ENCODE measurements around the gene COPZ2.
"Not testable (repeated sequence)": the region's sequence is repeated elsewhere in the genome, so short reads cannot be mapped to it uniquely, and the experiment has no call there.

The COPZ2 gene

GRCh38 chr17:48024149-48025039, 13.2 kb downstream of the COPZ2 start:
- DNase-seq (ENCODE audit: low spot score in 2 of 2) (no peak), ATAC-seq (replicated peaks; ENCODE audit: extremely low read depth, poor library complexity, severe bottlenecking) (peak; percentile 27)
- Mint-ChIP-seq H3K27ac (ENCODE audit: low read depth) (peak overlapping the region; percentile 91), H3K36me3 (ENCODE audit: insufficient read depth) (peaks cover 8% of the 10 kb centered on the region), H3K4me1 (peaks cover 36% of the 10 kb centered on the region), H3K4me3 (peak overlapping the region; percentile 81), H3K27me3 (peaks cover 20% of the 10 kb centered on the region), H3K9me3 (no peaks in the 10 kb centered on the region)

DNA sequence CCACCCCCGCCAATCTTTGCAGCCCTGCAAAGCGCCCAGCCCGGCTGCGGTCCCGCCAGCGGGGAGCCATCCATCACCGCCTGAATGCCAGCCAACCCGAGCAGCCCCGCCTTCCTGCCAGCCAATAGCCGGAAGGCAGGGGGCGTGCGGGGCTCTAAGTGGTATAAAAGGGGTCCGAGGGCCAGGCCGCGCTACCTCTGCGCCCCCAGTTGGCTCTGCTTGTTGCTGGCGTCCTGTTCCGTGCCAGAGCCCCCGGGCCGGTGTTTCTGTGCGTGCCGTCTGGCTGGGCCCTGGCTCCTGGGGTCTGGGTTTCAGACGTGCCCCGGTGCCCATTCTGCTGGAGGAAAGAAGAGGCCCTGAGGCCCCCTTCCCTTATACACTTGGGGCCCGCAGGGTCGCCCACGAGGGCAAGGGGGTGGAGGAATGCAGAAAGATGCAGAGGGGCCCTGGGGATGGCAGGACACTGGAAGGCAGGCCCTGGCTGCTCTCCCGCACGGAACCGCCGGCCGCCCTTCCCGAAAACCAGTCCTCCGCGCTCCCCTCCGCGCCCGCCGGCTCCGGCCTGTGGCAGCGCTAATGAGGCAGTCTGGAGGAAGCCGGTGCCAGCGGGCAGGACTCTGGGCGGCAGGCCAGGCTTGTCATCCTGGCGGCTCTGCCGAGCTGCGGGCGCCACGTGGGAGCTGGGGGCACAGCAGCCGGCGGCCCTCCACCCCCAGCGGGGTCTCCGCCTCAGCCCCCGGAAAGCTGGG, 14.0 kb downstream of the COPZ2 start:
- Mint-ChIP-seq H3K36me3 (ENCODE audit: insufficient read depth) (peaks cover 8% of the 10 kb centered on the region), H3K27me3 (peaks cover 13% of the 10 kb centered on the region), H3K9me3 (no peaks in the 10 kb centered on the region), H3K4me1 (peaks cover 36% of the 10 kb centered on the region), H3K27ac (ENCODE audit: low read depth) (peak overlapping the region; percentile 91), H3K4me3 (peak overlapping the region; percentile 81)
- ATAC-seq (replicated peaks; ENCODE audit: extremely low read depth, poor library complexity, severe bottlenecking) (no peak), DNase-seq (ENCODE audit: low spot score in 2 of 2) (no peak)

GRCh38 chr17:48022901-48023300, 14.7 kb downstream of the COPZ2 start:
- H3K36me3 Mint-ChIP-seq (ENCODE audit: insufficient read depth): peaks cover 8% of the 10 kb centered on the region
- H3K27ac Mint-ChIP-seq (ENCODE audit: low read depth): no peak overlapping the region
- peaks cover 13% of the 10 kb centered on the region for H3K27me3 Mint-ChIP-seq
- no peak overlapping the region for H3K4me3 Mint-ChIP-seq
- DNase-seq (ENCODE audit: low spot score in 2 of 2) (no peak), ATAC-seq (replicated peaks; ENCODE audit: extremely low read depth, poor library complexity, severe bottlenecking) (no peak)
- H3K4me1 Mint-ChIP-seq: peaks cover 36% of the 10 kb centered on the region
- H3K9me3 Mint-ChIP-seq: no peaks in the 10 kb centered on the region

DNA sequence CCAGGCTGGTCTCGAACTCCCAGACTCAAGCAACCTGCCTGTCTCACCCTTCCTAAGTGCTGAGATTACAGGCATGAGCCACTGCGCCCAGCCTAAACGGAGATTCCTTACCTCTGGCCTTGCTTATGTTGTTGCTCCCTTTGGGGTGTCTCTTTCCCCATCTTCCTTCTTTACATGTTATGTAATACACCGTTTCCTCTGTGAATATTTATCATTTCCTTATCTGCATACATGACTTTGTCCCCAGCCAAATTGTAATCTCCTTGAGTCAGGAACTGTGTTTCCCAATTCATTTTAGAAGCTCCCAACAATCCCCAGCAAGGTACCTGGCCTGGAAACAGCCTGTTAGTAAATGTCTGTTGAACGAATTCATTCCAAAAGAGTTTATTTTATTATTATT, 15.7 kb downstream of the COPZ2 start:
- Mint-ChIP-seq H3K4me3 (no peak overlapping the region), H3K4me1 (peaks cover 33% of the 10 kb centered on the region)
- ATAC-seq (replicated peaks; ENCODE audit: extremely low read depth, poor library complexity, severe bottlenecking): no peak

GRCh38 chr17:48017817-48018158, 19.8 kb downstream of the COPZ2 start:
- DNase-seq (ENCODE audit: low spot score in 2 of 2); H3K9me3 Mint-ChIP-seq; H3K4me3 Mint-ChIP-seq; H3K27ac Mint-ChIP-seq (ENCODE audit: low read depth); H3K36me3 Mint-ChIP-seq (ENCODE audit: insufficient read depth); ATAC-seq (replicated peaks; ENCODE audit: extremely low read depth, poor library complexity, severe bottlenecking); H3K4me1 Mint-ChIP-seq: not testable (repeated sequence)
- H3K27me3 Mint-ChIP-seq: peaks cover 41% of the 10 kb centered on the region

More for the DNA sequence above, 15.7 kb downstream of the COPZ2 start:
- no peak for DNase-seq (ENCODE audit: low spot score in 2 of 2)
- Mint-ChIP-seq H3K27ac (ENCODE audit: low read depth) (no peak overlapping the region), H3K36me3 (ENCODE audit: insufficient read depth) (peaks cover 8% of the 10 kb centered on the region), H3K27me3 (peaks cover 13% of the 10 kb centered on the region), H3K9me3 (no peaks in the 10 kb centered on the region)

DNA sequence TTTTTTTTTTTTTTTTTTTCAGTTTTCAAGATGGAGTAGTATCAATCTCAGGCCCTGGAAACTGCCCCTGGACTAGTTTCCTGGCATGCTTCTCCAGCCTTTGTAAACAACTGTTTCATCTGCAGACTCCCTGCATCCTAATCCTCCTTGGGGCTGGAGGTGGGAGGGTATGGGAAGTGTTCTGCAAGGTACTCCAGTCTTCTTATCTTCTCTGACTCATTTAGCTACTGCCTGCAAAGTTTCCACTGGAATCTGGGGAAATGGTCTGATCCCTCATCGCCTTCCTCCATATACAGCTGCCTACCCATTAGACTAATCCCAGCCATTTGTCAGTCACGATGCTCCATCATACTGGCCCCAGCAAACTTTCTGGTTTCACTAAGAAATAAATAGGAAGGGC, 21.5 kb downstream of the COPZ2 start:
- Mint-ChIP-seq H3K36me3 (ENCODE audit: insufficient read depth) (peaks cover 3% of the 10 kb centered on the region), H3K4me1 (peaks cover 5% of the 10 kb centered on the region), H3K27me3 (peaks cover 52% of the 10 kb centered on the region), H3K9me3 (no peaks in the 10 kb centered on the region), H3K4me3 (no peak overlapping the region), H3K27ac (ENCODE audit: low read depth) (no peak overlapping the region)
- no peak for DNase-seq (ENCODE audit: low spot score in 2 of 2)
- no peak for ATAC-seq (replicated peaks; ENCODE audit: extremely low read depth, poor library complexity, severe bottlenecking)

GRCh38 chr17:48014595-48015111, 22.9 kb downstream of the COPZ2 start:
- Mint-ChIP-seq H3K36me3 (ENCODE audit: insufficient read depth) (peaks cover 3% of the 10 kb centered on the region), H3K9me3 (no peaks in the 10 kb centered on the region), H3K27me3 (peaks cover 67% of the 10 kb centered on the region), H3K4me1 (peaks cover 6% of the 10 kb centered on the region), H3K4me3 (no peak overlapping the region), H3K27ac (ENCODE audit: low read depth) (no peak overlapping the region)
- ATAC-seq (replicated peaks; ENCODE audit: extremely low read depth, poor library complexity, severe bottlenecking) (no peak), DNase-seq (ENCODE audit: low spot score in 2 of 2) (no peak)

DNA sequence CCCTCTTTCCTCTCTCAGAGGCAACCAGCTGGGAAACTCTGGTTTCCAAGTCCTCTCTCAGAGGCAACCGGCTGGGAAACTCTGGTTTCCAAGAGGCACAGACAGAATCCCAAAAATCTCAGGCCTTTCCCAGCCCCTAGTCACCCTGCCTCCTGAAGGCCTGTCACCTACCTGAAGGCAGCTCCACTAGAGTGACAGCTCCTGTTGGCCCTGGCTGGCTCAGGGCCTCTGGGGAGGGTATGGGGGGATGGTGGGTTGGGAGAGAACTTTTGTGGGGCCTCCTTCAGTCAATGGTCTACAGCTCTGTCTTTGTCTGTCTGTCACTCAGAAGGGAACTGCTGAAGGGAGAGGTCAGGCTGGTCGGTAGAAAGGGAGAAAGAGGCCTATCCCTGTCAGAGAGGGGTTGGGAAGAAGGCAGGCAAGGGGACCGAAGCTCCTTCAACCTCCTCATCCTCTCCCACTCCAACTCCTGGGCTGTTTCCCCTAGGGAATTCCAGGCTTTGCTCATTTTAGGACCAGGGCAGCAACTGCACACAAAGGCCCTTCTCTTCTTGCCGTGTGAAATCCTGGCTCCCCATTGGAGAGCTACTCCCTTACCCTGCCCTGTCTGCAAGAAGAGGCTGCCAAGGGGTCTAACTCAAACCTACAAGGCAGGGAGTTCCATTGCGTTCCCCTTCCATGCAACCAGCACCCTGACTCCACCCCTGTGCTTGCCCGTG, 23.6 kb downstream of the COPZ2 start:
- Mint-ChIP-seq H3K27ac (ENCODE audit: low read depth) (no peak overlapping the region), H3K27me3 (peaks cover 71% of the 10 kb centered on the region), H3K9me3 (no peaks in the 10 kb centered on the region), H3K36me3 (ENCODE audit: insufficient read depth) (peaks cover 3% of the 10 kb centered on the region), H3K4me3 (no peak overlapping the region), H3K4me1 (peaks cover 6% of the 10 kb centered on the region)
- no peak for DNase-seq (ENCODE audit: low spot score in 2 of 2)
- no peak for ATAC-seq (replicated peaks; ENCODE audit: extremely low read depth, poor library complexity, severe bottlenecking)

DNA sequence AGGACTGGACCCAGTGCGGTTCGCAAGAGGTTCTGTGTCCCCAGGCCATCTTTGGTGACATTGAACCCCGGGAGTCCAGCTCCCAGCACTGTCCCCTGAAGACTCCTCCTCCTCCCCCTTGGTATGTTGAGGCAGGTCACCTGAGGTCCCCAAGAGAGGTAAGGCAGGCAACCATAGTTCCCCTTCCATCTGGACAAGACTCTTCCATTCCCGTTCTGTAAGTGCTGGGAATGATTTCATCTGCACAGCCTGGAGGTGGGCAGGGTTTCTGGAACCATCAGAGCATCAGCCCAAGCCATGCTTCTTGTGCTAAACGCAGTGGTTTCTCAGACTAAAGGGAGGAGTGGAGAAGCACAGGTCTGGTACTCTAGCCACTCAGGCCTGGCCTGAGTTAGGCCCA, 24.9 kb downstream of the COPZ2 start:
- ATAC-seq (replicated peaks; ENCODE audit: extremely low read depth, poor library complexity, severe bottlenecking): no peak
- Mint-ChIP-seq H3K27me3 (peaks cover 71% of the 10 kb centered on the region), H3K4me3 (peak overlapping the region; percentile 62), H3K4me1 (peaks cover 6% of the 10 kb centered on the region), H3K27ac (ENCODE audit: low read depth) (no peak overlapping the region), H3K9me3 (no peaks in the 10 kb centered on the region), H3K36me3 (ENCODE audit: insufficient read depth) (peaks cover 3% of the 10 kb centered on the region)
- DNase-seq (ENCODE audit: low spot score in 2 of 2): no peak

GRCh38 chr17:48012151-48012520, 25.5 kb downstream of the COPZ2 start:
- H3K36me3 Mint-ChIP-seq (ENCODE audit: insufficient read depth): peaks cover 3% of the 10 kb centered on the region
- no peak overlapping the region for H3K27ac Mint-ChIP-seq (ENCODE audit: low read depth)
- no peaks in the 10 kb centered on the region for H3K9me3 Mint-ChIP-seq
- peaks cover 75% of the 10 kb centered on the region for H3K27me3 Mint-ChIP-seq
- ATAC-seq (replicated peaks; ENCODE audit: extremely low read depth, poor library complexity, severe bottlenecking): peak; percentile 78
- peak overlapping the region; percentile 62 for H3K4me3 Mint-ChIP-seq
- peak in 1 of 2 donors; percentile 35 for DNase-seq (ENCODE audit: low spot score in 2 of 2)
- peaks cover 6% of the 10 kb centered on the region for H3K4me1 Mint-ChIP-seq

DNA sequence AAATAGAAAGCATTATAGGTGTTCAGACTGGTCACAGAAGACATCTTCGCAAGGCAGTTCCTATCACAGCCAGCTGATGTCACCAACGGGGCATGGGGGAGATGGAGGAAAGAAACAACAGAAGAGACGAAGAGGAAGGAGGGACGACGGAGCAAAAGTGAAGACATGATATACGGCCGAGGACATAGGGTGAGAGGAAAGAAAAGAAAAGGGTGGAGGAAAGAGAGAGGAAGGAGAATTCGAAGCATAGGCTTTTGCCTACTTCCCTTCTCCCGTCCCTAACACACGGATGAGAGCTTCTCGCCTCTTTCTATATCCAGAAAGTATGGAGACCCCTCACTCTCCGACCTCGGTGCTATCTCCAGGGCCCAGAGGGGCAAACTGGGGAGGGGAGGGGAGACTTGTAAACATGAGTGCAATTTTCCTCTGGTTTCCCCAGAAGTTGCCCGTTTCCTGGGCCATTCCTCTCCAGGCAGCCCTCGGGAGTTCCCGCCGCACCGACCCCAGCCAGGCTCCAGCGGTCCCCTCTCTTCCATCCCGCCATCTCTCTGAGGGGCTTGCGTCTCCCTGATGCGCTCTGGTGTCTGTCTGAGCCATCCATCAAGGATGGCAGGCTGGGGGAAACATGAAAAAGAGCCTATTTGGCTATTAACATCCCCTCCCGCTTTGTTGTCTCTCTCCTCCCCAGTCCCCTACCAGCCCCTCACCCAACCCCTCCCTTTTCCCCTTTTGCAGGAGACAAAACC, 26.0 kb downstream of the COPZ2 start:
- Mint-ChIP-seq H3K4me3 (peak overlapping the region; percentile 62), H3K27ac (ENCODE audit: low read depth) (no peak overlapping the region), H3K9me3 (no peaks in the 10 kb centered on the region), H3K4me1 (peaks cover 6% of the 10 kb centered on the region), H3K36me3 (ENCODE audit: insufficient read depth) (peaks cover 3% of the 10 kb centered on the region), H3K27me3 (peaks cover 80% of the 10 kb centered on the region)
- ATAC-seq (replicated peaks; ENCODE audit: extremely low read depth, poor library complexity, severe bottlenecking) (peak; percentile 65), DNase-seq (ENCODE audit: low spot score in 2 of 2) (no peak)

DNA sequence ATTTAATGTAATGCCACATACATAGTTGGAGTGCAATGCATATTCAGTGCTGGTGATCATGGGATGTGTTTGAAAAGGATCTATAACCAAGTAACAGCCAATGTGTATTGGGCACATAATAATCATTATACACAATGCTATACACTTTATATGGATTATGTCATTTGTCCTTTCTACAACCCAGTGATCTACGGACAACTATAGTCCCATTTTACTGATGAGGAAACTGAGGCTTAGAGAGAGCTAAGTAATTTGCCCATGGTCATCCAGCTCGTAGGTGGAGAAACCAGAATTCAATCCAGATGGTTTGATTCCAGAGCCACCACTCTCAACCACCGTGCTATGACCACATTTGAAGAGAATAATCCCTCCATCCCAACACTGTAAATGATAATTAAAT, 27.4 kb downstream of the COPZ2 start:
- H3K27me3 Mint-ChIP-seq: peaks cover 72% of the 10 kb centered on the region
- peaks cover 6% of the 10 kb centered on the region for H3K4me1 Mint-ChIP-seq

More for the DNA sequence above, 27.4 kb downstream of the COPZ2 start:
- DNase-seq (ENCODE audit: low spot score in 2 of 2): no peak
- no peak overlapping the region for H3K4me3 Mint-ChIP-seq
- ATAC-seq (replicated peaks; ENCODE audit: extremely low read depth, poor library complexity, severe bottlenecking): no peak
- no peak overlapping the region for H3K27ac Mint-ChIP-seq (ENCODE audit: low read depth)
- peaks cover 3% of the 10 kb centered on the region for H3K36me3 Mint-ChIP-seq (ENCODE audit: insufficient read depth)
- H3K9me3 Mint-ChIP-seq: no peaks in the 10 kb centered on the region
